T47D (cell line): ENCODE results near the gene MRTFA.
A peak's percentile ranks its signal among the peaks of the same experiment; 100 is the strongest.
"Not testable (repeated sequence)": the region's sequence is repeated elsewhere in the genome, so short reads cannot be mapped to it uniquely, and the experiment has no call there.

ENCODE experiments used
- DNase-seq, 2 experiments: peaks; one replicate each; pipeline versions ENCODE4 v3.0.0 to v3.0.0-alpha.2; 2011 to 2012; ENCODE audit warnings: low read depth in 1 of 2, low spot score in 1 of 2
- JUND ChIP-seq: IDR thresholded peaks from 2 replicates; pipeline ENCODE4 v1.6.1; 2012; ENCODE audit warnings: low read depth
- in situ Hi-C: cut with HindIII; loops from 2 replicates; pipeline ENCODE4 v1.10.0; 2016; ENCODE audit warnings: low sequenced_read_pairs, low pct_unique_long_range_greater_than_20kb

The MRTFA gene

DNA sequence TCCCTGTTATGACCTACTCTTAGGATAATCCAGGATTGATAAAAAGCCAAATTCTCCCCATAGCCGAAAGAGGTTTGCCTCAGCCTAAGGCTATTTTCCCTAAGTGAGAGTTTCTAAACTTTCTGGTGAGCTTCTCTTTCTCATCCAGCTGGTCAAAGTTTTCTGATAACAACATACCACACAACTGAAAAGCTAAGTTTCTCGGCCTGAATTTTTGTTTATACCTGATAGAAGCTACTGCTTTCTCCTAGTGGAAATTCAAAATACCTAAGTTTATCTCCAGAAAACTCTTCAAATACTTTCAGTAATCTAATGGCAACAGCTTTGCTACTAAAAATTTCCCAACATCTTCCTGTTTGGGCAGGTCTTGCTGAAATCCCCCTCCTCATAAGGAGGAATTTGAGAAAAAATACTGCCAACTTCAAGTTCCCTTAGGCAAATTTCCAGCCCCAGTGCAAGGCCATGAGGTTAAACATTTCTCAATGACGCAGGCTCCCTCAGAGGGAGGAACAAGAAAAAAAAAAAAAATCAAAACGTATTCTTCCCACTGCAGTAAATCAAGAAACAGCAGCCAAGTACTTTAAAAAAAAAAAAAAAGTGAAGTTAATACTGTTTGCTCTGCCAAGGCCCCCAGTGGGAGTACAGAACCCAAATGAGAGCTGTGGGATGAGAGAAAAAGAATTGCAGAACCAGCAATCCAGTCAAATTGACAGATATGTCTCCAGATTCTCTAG is 127.0 kb downstream of the MRTFA start:
- in situ Hi-C loops, result no loop called here
- TF ChIP-seq JUND, result no peak
- DNase-seq, result no peak

DNA sequence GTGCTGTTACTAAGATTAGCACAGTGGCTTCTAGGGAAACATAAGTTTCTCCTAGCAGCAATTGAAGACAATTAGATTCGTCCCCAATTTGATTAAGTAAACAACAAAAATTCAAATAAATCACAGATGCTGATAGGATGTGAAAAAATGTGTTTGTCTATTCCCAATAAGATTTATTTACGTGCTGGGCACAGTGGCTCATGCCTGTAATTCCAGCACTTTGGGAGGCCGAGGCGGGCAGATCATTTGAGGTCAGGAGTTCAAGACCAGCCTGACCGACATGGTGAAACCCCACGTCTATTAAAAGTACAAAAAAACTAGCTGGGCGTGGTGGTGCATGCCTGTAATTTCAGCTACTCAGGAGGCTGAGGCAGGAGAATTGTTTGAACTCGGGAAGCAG is 128.5 kb downstream of the MRTFA start:
- DNase-seq, in situ Hi-C loops: not testable (repeated sequence)

DNA sequence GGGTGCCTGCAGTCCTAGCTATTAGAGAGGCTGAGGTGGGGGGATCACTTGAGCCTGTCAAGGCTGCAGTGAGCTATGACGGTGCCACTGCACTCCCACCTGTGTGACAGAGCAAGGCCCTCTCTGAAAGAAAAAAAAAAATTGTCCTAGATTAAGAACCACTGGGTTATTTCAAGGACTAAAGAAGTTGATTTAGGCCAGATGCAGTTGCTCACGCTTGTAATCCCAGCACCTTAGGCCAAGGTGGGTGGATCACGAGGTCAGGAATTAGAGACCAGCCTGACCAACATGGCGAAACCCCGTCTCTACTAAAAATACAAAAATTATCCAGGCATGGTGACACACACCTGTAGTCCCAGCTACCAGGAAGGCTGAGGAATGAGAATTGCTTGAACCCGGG is 129.0 kb downstream of the MRTFA start:
- no peak for TF ChIP-seq JUND
- in situ Hi-C loops, result no loop called here
- no peak for DNase-seq

DNA sequence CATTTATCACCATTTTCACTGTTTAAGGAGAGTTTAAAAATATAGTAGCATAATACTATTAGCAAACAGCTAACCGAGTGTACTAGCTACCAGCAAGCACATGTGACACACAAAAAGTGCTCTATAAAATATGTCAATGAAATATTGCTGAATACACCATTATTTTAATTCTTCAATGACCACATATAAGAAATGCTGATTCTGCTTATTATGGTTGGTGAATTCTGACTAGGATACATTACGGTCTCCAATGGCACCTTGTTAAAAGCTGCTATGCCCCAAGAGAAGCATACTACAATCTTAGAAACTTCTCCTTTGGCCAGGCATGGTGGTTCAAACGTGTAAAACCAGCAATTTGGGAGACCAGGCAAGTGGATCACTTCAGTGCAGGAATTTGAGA is 129.8 kb downstream of the MRTFA start:
- DNase-seq, result no peak
- in situ Hi-C loops, result no loop called here
- no peak for TF ChIP-seq JUND

DNA sequence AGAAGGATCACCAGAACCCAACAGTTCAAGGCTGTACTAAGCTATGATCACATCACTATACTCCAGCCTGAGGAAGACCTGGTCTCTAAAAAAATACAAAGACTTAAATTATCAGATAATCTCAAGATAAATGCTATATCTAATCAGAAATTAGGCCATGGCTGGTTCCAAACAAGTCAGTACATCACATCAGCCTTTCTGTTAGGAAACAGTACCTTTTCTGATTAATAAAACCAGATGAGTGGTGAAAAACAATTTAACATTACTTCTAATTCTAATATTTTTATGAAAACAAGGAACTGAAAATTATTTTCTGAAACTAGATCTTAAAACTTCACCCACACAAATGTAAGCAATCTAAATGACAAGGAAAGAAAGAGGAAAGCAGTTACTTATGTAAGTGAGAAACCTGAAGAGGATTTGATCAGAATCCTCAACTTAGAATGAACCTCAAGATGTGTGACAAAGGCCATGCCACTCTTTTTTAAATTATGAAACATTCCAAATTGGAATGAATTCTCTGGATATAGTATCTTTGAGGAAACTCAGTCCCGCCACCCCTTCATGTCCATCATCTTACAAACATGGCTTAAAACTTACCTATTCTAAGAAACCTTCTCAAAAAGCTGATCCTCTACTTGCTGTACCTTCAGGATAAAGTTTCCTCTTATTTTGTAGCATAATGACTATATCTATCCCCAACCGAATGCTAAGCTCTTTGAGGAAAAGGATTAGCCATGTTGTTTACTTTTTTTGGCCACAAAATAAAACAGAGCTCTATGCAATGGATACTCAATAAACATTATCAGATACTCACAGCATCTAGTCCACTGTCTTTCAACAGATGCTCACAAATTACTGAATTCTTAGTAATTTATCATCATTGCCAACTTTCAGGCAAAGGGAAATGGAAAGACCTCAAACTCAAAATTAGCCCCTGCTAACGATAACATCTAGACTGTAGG is 132.0 kb downstream of the MRTFA start:
- DNase-seq, result no peak
- TF ChIP-seq JUND, result no peak
- in situ Hi-C loops, result no loop called here

DNA sequence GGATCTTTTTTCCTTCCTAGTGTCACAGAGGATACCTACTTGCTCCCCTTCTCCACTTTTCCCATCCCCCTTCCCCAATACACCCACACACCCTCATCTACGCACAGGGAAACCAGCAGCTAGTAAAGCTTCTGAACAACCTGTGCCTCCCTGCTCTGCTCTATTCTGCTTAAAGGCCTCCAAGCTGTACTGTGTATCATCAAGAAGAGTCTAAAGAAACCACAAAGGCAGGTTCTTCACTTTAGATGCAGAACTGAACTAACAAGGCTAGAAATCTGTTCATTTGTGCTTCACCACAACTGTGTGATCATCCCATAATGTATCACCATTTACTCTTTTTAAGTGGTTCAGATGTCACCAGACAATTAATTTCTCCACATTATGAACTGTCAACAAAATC is 133.6 kb downstream of the MRTFA start:
- DNase-seq, result no peak
- TF ChIP-seq JUND, result no peak

DNA sequence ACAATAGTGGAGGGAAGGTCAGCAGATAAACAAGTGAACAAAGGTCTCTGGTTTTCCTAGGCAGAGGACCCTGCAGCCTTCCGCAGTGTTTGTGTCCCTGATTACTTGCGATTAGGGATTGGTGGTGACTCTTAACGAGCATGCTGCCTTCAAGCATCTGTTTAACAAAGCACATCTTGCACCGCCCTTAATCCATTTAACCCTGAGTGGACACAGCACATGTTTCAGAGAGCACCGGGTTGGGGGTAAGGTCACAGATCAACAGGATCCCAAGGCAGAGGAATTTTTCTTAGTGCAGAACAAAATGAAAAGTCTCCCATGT is 136.1 kb downstream of the MRTFA start:
- in situ Hi-C loops, DNase-seq: not testable (repeated sequence)

More for the DNA sequence above, 133.6 kb downstream of the MRTFA start:
- in situ Hi-C loops, result no loop called here

DNA sequence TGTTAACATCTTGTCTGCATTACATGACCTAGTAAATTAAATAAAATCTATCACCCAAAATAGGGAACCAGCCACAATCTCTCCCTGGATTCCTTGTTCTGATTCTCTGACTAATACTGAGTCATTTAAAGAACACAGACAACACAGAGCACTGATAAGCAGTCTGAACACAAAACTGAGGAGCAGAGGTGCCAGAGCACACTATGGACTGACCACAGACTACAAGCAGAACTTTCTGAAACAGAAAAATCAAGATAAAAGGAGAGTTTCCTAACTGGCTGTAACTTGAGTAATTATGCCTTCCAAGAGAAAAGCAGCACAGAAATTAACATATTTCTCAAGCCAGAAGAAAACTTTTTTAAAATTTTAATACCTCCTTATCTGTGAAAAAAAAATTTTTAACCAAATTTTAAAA is 137.3 kb downstream of the MRTFA start:
- no peak for TF ChIP-seq JUND
- DNase-seq, result no peak
- in situ Hi-C loops, result no loop called here

DNA sequence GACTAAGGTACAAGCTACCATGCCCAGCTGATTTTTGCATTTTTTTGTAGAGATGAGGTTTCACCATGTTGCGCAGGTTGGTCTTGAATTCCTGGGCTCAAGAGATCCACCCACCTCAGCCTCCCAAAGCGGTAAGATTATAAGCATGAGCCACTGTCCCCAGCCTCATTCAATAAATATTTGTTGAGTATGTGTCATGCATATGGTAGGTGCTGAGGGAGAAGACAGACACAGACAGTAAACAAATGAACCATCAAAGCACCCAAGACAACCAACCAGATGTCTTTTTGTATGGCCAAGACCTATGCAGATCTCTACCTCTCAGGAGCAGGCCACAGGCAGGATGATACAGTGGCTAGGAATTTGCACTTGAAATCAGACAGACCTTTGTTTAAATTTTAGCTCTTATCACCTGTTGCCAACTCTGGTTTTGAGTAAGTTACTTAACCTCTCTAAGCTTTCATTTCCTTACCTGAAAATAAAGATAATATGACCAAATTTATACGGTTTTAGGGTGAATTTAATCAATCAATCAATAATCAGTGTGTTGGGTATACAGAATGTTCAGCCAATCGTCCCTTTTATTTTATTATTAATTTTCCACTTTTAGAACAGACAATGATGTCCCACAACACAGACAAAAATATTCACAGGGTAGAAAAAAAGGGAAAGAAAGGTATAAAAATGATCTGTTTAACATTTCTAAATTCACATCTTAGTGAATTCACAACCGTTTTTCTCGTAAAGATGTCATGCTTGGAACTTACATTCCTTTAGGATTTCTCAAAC is 137.9 kb downstream of the MRTFA start:
- TF ChIP-seq JUND, result no peak
- peak in 1 of 2 experiments; percentile 48 for DNase-seq

DNA sequence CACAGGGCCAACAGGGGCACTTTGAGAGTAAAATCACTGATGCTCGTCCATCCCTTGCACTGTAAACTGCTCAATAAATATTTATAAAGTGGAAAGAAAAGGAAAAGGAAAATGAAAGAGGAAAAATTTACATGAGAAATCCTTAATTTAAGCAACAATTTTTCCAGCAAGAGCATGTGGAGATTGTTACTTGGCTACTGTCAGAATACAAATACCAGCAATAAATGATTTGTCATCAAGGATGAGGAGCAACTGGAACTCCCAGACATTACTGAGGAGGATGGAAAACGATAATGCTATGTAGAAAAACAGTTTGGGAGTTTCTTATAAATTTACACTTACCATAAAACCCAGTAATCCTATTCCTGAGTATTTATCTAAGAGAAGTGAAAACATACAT is 143.1 kb downstream of the MRTFA start:
- DNase-seq, result no peak
- in situ Hi-C loops, result no loop called here
- no peak for TF ChIP-seq JUND

More for the DNA sequence above, 137.9 kb downstream of the MRTFA start:
- in situ Hi-C loops, result no loop called here

DNA sequence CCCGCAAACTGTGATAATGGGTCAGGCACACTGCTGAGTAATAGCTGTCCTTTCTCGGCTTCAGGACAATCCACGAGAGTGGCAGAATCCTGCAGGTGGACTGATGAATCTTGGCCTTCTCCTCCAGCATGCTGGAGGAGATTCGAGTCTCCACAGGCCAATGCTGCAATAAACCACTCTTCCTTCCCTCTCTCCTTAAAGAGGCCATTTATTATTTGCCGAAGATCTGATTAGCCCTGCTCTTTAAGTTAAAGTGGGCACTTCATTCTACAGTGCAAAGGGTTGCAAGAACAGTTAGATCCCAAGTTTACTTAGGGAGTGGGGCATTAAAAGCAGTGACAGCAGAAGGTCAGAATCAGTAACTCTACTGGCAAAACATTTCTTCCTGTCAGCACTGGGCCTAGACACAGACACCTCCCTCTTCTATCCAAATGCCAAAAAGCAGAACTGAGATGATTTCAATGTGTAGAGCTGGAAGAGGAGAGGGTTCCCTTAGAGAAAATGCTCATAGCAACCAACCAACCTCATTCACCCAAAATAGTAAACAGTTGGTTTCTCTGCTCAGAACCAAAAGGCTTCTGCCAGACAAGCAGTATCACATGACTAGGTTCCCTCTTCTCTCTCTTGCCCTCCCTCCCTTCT is 144.4 kb downstream of the MRTFA start:
- no peak for TF ChIP-seq JUND
- in situ Hi-C loops, result no loop called here
- no peak for DNase-seq

DNA sequence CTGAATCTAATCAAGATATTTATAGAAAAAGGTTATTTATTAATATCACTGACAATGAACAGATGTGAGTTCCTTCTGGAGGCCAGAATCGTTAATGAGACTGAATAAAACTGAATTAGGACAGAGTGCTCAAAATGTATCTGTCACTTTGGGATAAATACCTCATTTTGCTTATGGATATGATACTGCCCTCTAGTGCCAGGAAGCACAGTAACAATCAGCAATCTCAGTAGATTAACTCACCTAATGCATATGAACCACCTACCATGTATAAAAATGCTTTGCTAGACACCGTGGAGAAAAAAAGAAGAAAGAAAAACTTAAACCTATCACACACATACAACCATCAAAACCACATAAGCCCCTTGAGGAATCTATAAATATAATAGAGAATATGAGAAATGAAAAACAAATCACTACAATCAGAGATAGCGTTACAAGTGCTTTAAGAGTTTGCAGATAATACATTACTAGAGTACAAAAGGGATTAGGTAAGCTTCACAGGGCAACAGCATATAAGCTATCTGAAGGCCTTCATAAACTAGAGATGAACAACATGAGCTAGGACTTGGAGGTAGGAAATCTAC is 148.8 kb downstream of the MRTFA start:
- in situ Hi-C loops, result no loop called here
- DNase-seq, result peak in 1 of 2 experiments; percentile 16
- TF ChIP-seq JUND, result no peak
